HG03460 (cell line): Measurements from ENCODE around the gene CSF2.
A peak's percentile ranks its signal among the peaks of the same experiment; 100 is the strongest.

Experiments
- ATAC-seq: cut with Tn5 transposase; IDR thresholded peaks from one replicate; pipeline ENCODE4 v1.9.1; 2021; ENCODE audit not compliant: unreplicated experiment

CSF2 gene

GRCh38 chr5:132054697-132055440 lies 18.7 kb upstream of the CSF2 start:
- no peak for ATAC-seq

DNA sequence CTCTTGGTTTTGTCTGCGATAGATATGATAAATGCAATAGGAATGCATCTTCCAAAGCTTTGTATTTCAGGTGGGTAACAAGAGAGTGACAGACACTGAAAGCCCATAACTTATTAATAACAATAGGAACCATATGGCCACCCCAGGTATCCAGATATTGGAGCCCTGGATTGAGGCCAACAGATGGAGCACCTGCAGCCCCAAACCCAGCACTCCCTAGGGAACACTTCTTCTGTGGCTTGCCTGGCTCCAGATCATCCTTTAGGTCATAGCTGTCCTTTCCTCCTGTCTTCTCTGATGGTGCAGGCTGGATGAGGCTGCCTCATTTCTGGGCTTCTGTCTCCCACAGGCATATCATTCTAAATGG lies 18.2 kb upstream of the CSF2 start:
- no peak for ATAC-seq

DNA sequence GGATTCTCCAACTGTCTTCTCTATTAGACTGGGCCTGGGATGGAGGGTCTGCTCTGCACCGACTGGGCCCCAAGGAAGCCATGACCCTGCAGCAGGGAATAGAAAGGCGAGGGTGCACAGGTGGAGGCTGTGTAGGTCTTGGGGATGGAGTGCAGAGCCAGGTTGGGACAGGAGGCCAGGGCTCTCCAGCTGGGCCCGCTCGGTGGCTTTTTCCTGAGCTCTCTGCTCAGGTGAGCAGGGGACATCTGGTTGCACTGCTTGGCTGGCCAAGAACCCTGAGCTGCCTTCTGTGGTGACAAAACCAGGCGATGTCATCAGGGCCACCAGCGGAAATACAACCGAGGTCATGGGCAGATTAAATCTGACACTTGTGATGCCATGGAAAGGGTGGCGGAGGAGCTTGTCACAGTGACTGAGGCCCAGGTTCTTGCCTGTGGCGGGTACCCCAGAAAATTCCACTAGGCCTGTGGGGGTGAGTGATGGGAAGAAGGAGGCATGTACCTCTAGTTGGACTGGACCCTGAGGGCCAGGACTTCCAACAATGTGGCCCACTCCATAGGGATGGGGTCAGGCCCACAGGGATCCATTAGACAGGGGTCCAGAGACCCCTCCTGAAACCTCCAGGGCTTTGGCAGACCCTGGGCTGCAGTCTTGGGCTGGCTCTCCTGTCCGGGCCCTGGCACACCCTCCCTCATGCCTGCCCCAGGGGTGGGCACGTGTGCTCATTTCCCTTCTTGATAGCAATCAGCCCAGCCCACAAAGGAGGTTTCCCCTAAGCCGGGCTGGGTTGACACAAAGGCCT lies 17.6 kb upstream of the CSF2 start:
- ATAC-seq, result no peak

DNA sequence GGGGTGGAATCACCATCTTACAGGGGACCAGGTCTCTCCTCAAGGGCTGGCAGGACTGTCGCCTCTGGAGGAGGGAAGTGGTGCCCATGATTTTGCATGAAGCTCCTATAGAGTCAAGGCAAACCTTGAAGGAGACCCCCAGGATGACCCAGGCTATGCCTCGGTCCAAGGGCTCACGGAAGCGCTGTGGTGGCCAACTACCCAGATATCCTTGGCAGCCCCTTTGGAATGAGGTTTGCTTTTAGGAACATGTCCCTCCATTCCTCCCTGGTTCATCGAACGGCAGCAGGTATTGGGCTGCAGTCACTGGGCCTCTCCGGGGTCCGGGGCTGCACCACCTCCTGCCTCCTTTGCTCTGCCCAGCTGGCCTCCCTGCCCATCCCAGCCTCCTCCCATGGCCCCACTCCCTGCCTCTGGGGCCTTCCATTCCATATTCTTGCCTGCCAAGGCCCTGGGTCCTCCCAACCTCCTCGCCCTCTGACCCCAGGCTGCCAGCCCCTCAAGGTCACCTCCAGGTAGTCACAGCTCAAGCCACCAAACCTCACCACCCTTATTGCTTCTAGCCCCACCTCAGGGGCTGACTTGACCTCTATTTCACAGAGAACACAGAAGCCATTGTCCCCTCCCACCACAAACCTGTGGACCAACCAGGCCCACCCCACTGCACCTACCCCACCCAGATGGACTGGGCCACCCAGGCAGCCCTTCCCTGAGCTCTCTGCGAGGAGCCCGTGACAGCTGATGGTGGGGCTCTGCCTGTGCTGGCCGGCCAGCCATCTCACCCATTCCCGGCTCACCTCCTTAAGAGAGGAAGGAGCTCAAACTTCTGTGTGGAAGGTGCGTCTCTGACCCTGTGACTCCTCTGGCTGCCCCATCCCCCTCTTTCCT lies 16.7 kb upstream of the CSF2 start:
- no peak for ATAC-seq

- no peak for ATAC-seq
Observed at GRCh38 chr5:132057498-132058255, 15.9 kb upstream of the CSF2 start.

- no peak for ATAC-seq
Observed at GRCh38 chr5:132058646-132059042, 14.9 kb upstream of the CSF2 start.

- ATAC-seq, result no peak
Observed at GRCh38 chr5:132059043-132059695, 14.4 kb upstream of the CSF2 start.

DNA sequence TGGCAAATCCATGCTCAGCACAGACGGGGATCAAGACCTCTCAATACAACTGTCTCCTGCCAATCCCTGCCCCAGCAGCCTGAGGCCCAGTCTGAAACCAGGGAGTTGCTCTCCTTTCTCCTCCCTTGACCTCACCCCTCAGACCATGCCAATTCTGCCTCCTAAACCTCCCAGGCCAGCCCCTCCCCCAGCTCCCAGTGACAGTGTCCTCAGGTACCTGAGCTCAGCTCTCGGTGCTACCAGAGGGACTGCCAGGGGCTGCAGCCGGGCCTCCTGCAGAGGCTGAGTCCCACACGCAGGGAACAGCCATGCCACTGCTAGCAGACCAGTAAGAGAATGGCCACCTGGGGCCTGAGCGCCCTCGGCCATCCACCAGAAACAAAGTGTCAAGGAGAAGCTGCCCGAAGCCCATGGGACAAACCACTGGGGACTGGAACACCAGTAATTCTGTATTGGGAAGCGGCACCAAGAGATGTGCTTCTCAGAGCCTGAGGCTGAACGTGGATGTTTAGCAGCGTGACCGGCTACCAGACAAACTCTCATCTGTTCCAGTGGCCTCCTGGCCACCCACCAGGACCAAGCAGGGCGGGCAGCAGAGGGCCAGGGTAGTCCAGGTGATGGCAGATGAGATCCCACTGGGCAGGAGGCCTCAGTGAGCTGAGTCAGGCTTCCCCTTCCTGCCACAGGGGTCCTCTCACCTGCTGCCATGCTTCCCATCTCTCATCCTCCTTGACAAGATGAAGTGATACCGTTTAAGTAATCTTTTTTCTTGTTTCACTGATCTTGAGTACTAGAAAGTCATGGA lies 13.7 kb upstream of the CSF2 start:
- no peak for ATAC-seq

GRCh38 chr5:132060501-132061161 lies 13.0 kb upstream of the CSF2 start, which contains the start of gene IL3:
Gene IL3, plus strand, starts transcription at chr5:132060655. Its CDS starts 52 bp downstream, at chr5:132060707.
- ATAC-seq, result no peak

DNA sequence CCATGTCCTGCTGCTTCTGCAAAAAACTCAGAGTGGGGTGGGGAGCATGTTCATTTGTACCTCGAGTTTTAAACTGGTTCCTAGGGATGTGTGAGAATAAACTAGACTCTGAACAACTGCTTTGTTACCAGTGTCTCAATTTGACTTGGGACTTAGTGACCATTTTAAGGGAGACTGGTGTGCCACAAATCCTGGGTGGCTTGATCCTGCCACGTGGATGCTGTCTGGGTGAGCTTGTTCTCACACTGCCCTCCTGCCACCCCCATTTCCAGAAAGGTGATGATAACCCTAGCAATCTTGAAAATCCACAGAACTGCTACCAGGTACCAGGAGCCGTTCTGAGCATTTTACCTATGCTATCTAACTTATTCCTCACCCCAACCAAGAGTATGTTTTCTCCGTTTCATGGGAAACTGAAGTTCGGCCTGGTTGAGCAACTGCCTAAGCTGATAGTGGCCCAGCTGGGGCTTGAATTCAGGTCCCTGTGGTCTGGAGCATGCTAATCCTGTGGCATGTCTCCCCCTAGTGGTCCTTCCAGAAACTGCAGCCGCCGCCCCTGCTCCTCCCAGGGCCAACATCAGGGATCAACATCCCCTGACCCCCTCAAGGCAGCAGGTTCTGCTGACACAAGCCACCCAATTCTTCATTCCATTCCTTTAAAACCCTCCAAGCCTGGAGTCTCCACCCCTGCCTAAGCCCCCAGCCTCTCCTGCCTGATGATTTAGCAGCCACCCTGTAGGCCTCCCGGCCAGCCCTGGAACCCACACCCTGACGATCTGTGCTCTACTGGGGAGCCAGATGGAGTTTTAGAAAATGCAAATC lies 10.3 kb upstream of the CSF2 start:
- ATAC-seq, result peak; percentile 45

DNA sequence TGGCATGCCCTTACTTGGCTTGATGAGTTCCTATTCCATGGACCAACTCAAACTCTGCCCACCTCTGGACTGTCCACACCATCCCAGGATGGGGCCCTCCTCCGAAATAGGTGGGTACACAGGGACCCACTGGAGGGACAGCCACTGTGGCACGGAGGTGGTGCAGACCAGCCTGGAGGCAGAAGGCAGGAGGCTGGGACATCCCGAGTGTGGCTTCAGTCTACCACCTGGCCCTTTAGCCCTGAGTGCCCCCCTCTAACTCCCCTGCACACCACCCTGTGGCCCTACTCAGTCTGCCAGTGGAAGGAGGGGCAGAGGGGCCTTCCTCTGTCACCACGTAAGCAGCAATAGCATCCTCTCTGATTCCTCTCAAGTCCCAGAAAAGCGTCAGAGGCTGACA lies 9.4 kb upstream of the CSF2 start:
- ATAC-seq, result no peak

DNA sequence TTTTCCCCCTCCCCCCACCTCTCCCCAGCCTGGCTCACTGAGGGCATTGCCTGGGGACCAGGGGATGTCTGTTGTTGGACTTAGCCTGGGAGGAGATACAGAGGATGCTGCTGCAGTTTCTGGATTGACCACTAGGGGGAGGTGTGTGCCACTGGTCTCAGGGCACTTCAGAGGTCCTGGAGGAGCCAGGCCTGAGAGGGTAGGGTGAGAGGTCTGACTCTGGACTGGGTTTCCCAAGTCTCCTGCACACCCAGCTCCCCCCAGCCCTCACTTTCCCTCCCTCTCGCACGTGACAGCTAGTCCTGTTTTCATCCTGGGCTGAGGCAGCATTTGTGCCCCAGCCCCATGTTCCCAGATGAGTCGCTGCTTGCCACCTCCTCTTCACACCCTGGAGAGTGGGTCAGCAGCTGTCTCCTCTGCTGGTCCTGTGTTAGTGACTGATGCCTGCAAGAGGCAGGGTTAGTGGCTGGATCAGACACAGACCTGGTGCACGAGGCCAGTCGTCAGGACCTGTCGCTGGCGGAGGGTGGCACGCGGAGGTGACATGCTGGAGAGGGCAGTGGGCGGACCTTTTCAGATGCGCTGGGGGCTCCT lies 8.8 kb upstream of the CSF2 start:
- peak; percentile 54 for ATAC-seq

GRCh38 chr5:132065351-132065937 lies 8.1 kb upstream of the CSF2 start:
- ATAC-seq, result peak; percentile 51

DNA sequence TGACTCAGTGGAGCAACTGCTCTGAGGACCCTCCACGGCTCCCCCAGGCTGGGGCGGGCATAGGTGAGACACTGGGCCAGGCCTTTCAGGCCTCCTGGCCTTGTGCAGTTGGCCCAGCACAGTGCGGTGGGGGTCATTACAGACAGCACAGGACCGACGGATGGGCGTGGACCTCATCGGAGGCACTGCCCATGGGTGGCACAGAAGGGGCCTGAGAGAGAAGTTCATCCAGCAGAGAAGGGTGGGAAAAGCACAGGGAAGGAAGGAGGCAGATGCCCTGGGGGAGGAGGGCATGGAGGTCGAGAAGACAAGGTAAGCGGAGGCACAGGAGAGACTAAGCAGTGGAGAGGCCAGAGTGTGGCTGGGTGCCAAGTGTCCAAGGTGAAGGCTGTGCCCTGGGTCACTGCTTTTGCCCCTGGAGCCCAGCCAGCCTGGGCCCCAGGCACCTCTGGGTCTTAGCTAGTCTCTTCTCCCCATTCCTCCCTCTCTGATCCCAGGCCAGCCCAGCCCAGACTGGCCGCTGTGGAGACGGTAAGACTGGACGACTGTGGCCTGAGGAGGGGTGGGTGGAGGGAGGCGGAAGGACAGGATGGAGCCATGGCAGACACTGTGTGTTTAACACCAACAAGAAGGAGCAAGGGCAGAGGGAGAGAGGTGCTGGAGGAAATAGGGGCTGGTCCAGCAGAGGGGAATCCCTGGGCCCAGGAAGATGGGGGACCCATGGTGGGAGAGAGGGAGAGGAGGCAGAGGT lies 7.5 kb upstream of the CSF2 start:
- no peak for ATAC-seq

- ATAC-seq, result no peak
Observed at GRCh38 chr5:132066871-132067270, 6.7 kb upstream of the CSF2 start.

DNA sequence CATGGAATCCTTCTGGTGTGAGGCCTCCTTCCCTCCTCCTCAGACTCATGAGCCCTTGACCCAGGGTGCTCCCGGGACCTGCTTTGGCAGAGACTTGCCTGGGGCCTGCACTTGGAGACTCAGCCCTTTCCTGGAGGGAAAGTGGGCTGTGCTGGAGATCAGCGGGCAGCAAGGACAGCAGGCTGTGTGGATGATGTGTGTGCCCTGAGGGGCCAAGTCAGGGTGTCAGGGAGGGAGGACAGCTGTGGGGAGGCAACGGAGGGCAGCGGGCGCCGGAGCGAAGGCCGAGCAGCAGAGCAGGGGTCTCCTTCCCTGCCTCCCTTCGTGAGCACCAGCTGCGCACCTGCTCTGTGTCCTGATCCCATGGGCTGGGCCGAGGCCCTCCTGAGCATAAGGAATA lies 6.1 kb upstream of the CSF2 start:
- ATAC-seq, result no peak
